ENCODE data around the gene DENND4A. TPM values are rescaled to one million over a fixed set of nuclear protein-coding genes. Genes with fewer than 3 reads are reported as not detected.
"Not testable (repeated sequence)": the region's sequence is repeated elsewhere in the genome, so short reads cannot be mapped to it uniquely, and the experiment has no call there.

The DENND4A gene
- total RNA-seq, 1 donor = 35.0 TPM

GRCh38 chr15:65641768-65642475 is 150.2 kb downstream of the DENND4A start:
- no peak for DNase-seq (ENCODE audit: low read depth in 2 of 3, low spot score in 2 of 3)

GRCh38 chr15:65639509-65639908 is 152.6 kb downstream of the DENND4A start:
- no peak for DNase-seq (ENCODE audit: low read depth in 2 of 3, low spot score in 2 of 3)

GRCh38 chr15:65638681-65639089 is 153.4 kb downstream of the DENND4A start:
- peak; percentile 31 to 84 (median 73) for DNase-seq (ENCODE audit: low read depth in 2 of 3, low spot score in 2 of 3)

GRCh38 chr15:65638109-65638508 is 154.0 kb downstream of the DENND4A start:
- no peak for DNase-seq (ENCODE audit: low read depth in 2 of 3, low spot score in 2 of 3)

- no peak for DNase-seq (ENCODE audit: low read depth in 2 of 3, low spot score in 2 of 3)
Observed at GRCh38 chr15:65634356-65634755, 157.7 kb downstream of the DENND4A start.

GRCh38 chr15:65633752-65634151 is 158.3 kb downstream of the DENND4A start:
- DNase-seq (ENCODE audit: low read depth in 2 of 3, low spot score in 2 of 3) = no peak

- no peak for DNase-seq (ENCODE audit: low read depth in 2 of 3, low spot score in 2 of 3)
Observed at GRCh38 chr15:65632780-65633375, 159.2 kb downstream of the DENND4A start.

- no peak for DNase-seq (ENCODE audit: low read depth in 2 of 3, low spot score in 2 of 3)
Observed at GRCh38 chr15:65631503-65631902, 160.6 kb downstream of the DENND4A start.

- no peak for DNase-seq (ENCODE audit: low read depth in 2 of 3, low spot score in 2 of 3)
Observed at GRCh38 chr15:65630760-65631159, 161.3 kb downstream of the DENND4A start.

GRCh38 chr15:65629548-65629947 is 162.5 kb downstream of the DENND4A start:
- DNase-seq (ENCODE audit: low read depth in 2 of 3, low spot score in 2 of 3) = no peak

- no peak for DNase-seq (ENCODE audit: low read depth in 2 of 3, low spot score in 2 of 3)
Observed at GRCh38 chr15:65626856-65627255, 165.2 kb downstream of the DENND4A start.

- DNase-seq (ENCODE audit: low read depth in 2 of 3, low spot score in 2 of 3) = no peak
Observed at GRCh38 chr15:65623103-65623502, 169.0 kb downstream of the DENND4A start.

- DNase-seq (ENCODE audit: low read depth in 2 of 3, low spot score in 2 of 3) = no peak
Observed at GRCh38 chr15:65621638-65622037, 170.5 kb downstream of the DENND4A start, which contains the start of gene SLC24A1. TSS of gene SLC24A1 (plus strand) at chr15:65621938. CDS start at chr15:65624081, 2,143 bp downstream.

- DNase-seq (ENCODE audit: low read depth in 2 of 3, low spot score in 2 of 3) = no peak
Observed at GRCh38 chr15:65620833-65621232, 171.3 kb downstream of the DENND4A start.

- peak in 1 of 3 donors; percentile 38 for DNase-seq (ENCODE audit: low read depth in 2 of 3, low spot score in 2 of 3)
Observed at GRCh38 chr15:65619626-65620290, 172.3 kb downstream of the DENND4A start.

GRCh38 chr15:65618560-65619109 is 173.5 kb downstream of the DENND4A start:
- DNase-seq (ENCODE audit: low read depth in 2 of 3, low spot score in 2 of 3) = no peak

- DNase-seq (ENCODE audit: low read depth in 2 of 3, low spot score in 2 of 3) = not testable (repeated sequence)
Observed at GRCh38 chr15:65615887-65616286, 176.2 kb downstream of the DENND4A start.

GRCh38 chr15:65612949-65613744 is 178.9 kb downstream of the DENND4A start:
- no peak for DNase-seq (ENCODE audit: low read depth in 2 of 3, low spot score in 2 of 3)

GRCh38 chr15:65612616-65612946 is 179.5 kb downstream of the DENND4A start:
- DNase-seq (ENCODE audit: low read depth in 2 of 3, low spot score in 2 of 3) = no peak

- no peak for DNase-seq (ENCODE audit: low read depth in 2 of 3, low spot score in 2 of 3)
Observed at GRCh38 chr15:65611888-65612615, 180.0 kb downstream of the DENND4A start.

Data from hematopoietic multipotent progenitor cell (in vitro differentiated cells).